Measurements from ENCODE around the gene DMRTA2.

Gene DMRTA2

DNA sequence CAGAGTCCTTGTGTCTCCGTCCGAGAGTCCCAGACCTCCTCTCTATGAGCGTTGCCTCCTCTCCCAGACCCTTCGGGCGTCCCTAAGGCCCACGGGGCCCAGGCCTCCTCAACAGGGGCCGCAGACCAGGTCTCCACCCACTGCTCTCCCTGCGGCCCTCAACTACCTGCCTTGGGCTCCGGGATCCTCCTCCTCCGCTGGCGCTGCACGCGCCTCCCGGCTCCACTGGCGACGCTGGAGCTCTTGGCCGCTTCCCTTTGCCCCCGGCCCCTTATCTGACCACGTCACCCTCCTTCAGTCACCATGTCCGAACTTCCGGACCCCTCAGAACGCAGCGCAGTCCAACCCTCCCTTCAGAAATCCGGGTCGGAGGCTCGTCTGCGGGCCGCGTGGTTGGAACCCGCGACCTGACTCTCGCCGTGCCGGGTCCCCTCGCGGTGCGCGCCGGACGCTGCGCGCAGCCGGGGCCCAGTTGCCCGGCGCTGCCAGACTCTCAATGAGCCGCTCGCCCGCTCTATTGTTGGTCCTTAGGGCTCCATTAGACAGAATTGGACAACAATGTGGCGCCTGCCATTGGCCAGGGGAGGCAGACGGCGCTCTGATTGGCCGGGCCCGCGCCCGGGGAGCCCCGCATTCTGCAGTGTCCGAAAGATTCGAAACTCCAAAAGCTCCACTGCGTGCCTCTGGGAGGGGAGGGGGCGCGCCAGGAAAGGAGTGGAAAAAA is at the start of gene DMRTA2:
TSS of gene DMRTA2 (minus strand) at position 498 of the 724 bp plus-strand sequence. CDS start 1,907 bp downstream, outside the sequence.
- TF ChIP-seq, protein P1, sequence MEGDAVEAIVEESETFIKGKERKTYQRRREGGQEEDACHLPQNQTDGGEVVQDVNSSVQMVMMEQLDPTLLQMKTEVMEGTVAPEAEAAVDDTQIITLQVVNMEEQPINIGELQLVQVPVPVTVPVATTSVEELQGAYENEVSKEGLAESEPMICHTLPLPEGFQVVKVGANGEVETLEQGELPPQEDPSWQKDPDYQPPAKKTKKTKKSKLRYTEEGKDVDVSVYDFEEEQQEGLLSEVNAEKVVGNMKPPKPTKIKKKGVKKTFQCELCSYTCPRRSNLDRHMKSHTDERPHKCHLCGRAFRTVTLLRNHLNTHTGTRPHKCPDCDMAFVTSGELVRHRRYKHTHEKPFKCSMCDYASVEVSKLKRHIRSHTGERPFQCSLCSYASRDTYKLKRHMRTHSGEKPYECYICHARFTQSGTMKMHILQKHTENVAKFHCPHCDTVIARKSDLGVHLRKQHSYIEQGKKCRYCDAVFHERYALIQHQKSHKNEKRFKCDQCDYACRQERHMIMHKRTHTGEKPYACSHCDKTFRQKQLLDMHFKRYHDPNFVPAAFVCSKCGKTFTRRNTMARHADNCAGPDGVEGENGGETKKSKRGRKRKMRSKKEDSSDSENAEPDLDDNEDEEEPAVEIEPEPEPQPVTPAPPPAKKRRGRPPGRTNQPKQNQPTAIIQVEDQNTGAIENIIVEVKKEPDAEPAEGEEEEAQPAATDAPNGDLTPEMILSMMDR (conservative IDR thresholded peaks at IDR 0.05) = no peak
- no peak within 1 kb of the TSS for H3K27ac ChIP-seq

DNA sequence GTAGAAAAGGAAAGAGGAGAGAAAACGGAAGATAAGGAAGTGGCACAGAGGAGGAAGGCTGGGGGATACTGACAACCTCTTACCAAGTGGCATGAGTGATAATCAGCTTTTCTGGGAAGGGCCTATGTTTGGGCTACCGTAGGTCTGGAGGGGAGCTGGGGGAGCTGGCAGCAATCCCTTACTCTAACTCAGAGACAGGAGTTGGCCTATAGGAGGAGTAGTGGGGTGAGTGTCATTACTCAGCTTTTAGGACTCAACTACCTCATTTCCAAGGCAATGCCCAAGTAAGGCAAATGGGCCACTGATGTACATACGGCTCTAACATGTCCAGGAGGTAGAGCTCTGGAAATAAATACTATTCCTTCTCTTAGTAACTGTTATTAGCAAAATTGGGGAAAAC is 48.7 kb upstream of the DMRTA2 start:
- TF ChIP-seq, protein P1 (conservative IDR thresholded peaks at IDR 0.05) = no peak
- no peak overlapping the region for H3K27ac ChIP-seq

DNA sequence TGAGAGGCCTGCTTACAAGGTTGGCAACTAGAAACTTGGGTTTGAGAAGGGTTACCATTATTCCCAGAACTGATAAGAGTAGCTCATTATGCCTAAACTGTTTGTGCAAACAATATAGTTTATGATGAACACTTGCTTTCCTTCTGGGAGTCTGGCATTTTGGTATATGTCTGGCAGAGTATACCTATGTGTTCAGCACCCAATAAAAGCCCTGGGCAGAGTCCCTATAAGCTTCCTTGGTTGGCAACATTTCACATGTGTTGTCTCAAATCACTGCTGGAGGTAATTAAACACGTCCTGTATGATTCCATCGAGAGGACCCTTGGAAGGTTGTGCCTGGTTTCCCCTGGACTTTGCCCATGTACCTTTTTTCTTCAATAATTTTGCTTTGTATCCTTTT is 39.7 kb upstream of the DMRTA2 start:
- TF ChIP-seq, protein P1 (conservative IDR thresholded peaks at IDR 0.05) = no peak
- H3K27ac ChIP-seq = no peak overlapping the region

DNA sequence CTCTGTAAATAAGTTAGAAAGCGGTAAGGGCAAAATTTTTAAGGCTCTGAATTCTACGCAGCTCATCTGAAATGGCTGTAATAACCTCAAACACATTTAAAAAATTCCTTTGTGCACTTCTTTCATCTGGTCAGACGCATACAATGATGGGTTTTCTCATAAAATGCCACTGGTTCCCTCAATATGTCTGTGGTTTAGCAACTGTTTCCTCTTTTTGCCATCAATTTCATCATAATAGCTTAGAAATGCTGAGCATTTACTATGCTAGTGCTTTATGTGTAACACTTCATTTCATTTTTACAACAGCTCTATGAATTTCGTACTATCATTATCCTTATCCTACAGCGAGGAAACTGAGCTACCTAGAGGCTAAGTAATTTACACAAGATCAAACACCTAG is 35.3 kb upstream of the DMRTA2 start:
- TF ChIP-seq, protein P1 (conservative IDR thresholded peaks at IDR 0.05) = no peak
- no peak overlapping the region for H3K27ac ChIP-seq

DNA sequence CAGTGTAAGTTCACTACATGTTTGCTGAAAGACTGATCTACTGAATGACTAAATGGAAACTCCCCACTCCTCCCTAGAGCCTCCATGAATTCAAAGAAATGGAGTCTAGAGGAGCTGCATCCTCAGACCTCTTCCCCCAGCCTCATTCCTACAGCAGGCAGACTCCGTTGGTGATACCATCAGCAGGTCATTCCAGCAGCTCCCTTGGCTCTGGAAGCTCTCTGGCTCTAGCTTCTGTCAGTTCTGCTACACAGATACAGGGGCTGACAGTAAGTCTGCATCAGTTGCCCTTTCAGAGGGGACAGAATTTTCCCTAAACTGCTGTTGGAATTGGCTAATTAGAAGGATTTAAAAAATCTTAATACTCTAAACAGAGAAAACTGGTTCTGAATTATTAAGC is 31.7 kb upstream of the DMRTA2 start:
- TF ChIP-seq, protein P1 (conservative IDR thresholded peaks at IDR 0.05) = no peak
- H3K27ac ChIP-seq = no peak overlapping the region

DNA sequence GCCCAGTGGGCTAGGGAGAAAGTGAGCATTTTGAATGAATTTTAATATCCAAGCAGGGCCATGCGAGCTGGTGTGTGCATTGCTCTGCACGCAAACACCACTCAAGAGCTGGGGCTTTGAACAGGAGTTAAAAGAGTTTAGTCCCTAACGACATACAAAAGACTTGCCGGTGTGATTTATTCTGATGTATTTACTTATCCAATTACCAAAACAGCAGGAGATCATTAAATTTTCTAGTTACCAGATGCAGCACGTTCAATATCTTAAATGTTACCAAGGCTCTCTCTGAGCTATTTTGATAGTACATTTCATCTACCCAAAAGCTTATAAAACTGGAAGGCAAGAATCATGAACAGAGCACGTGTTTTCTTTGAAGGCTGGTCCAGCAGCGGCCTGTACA is 30.0 kb upstream of the DMRTA2 start:
- TF ChIP-seq, protein P1 (conservative IDR thresholded peaks at IDR 0.05) = no peak

DNA sequence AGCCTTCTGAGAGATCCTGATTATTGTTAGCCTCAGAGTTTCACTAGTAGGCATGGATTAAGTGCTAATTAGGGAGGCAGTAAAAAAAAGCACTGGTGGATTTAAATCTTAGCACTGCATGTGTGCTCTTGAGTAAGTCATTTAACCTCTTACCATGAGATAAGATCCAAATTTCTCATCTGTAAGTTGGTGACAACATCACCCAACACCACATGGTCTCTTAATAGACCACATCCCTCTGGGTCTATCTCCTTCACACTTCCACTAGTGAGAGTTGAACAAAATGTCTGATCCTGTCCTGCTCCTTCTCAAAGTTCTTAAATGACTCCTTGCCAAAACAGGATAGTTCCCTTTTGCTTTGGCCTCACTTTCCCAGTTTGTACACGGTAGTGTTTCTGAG is 29.5 kb upstream of the DMRTA2 start:
- TF ChIP-seq, protein P1 (conservative IDR thresholded peaks at IDR 0.05) = no peak

More for the DNA sequence above, 30.0 kb upstream of the DMRTA2 start:
- H3K27ac ChIP-seq = no peak overlapping the region

More for the DNA sequence above, 29.5 kb upstream of the DMRTA2 start:
- H3K27ac ChIP-seq = no peak overlapping the region
